ENCODE data around the gene RDH11.

GRCh38 chr14:67665868-67666267 is 29.7 kb downstream of the RDH11 start:
- no peak for TF ChIP-seq CTCF (IDR thresholded peaks at IDR 0.05; ENCODE audit: poor library complexity)
- no peak for TF ChIP-seq EZH2 (IDR thresholded peaks at IDR 0.05; ENCODE audit: borderline replicate concordance)
